Calu3 (cell line): ENCODE results near the gene B3GNT8. TPM values are rescaled to one million over a fixed set of nuclear protein-coding genes. Genes with fewer than 3 reads are reported as not detected.

Experiments
- BruUV-seq: library from RNA; stranded (reverse); fragments of 400-500 nt; replicated peaks from 2 replicates; lab custom pipeline; 2021; lab: Mats Ljungman, UMichigan
- CTCF ChIA-PET: fragments of 300-600 bp; sonication (Branson Sonifier 250); formaldehyde crosslinking; loops from one replicate; lab custom pipeline; 2022; ENCODE audit warnings: antibody characterized with exemption; lab: Charles Lee
- DNase-seq: peaks from one replicate; pipeline ENCODE4 v3.0.0; 2022
- H3K27ac Mint-ChIP-seq: one replicate; pipeline ENCODE4 v1.8.0; 2022; ENCODE audit warnings: mixed read lengths; ENCODE audit not compliant: unreplicated experiment
- H3K27me3 Mint-ChIP-seq: one replicate; pipeline ENCODE4 v1.8.0; 2022; ENCODE audit warnings: mixed read lengths; ENCODE audit not compliant: unreplicated experiment
- H3K36me3 Mint-ChIP-seq: one replicate; pipeline ENCODE4 v1.8.0; 2022; ENCODE audit warnings: mild to moderate bottlenecking, moderate library complexity, mixed read lengths; ENCODE audit not compliant: insufficient read depth, unreplicated experiment
- H3K4me1 Mint-ChIP-seq: one replicate; pipeline ENCODE4 v1.8.0; 2022; ENCODE audit warnings: mild to moderate bottlenecking, low read depth, mixed read lengths; ENCODE audit not compliant: unreplicated experiment
- H3K4me3 Mint-ChIP-seq: one replicate; pipeline ENCODE4 v1.8.0; 2022; ENCODE audit warnings: mild to moderate bottlenecking, low read depth, moderate library complexity, mixed read lengths; ENCODE audit not compliant: unreplicated experiment
- H3K9me3 Mint-ChIP-seq: one replicate; pipeline ENCODE4 v1.8.0; 2022; ENCODE audit warnings: low read depth, mixed read lengths; ENCODE audit not compliant: unreplicated experiment
- CTCF ChIP-seq: fragments of 200-600 bp; IDR thresholded peaks from one replicate; pipeline ENCODE4 v1.8.0; 2022; ENCODE audit warnings: antibody characterized with exemption; ENCODE audit not compliant: unreplicated experiment
- intact Hi-C: fragments of 100-400 bp; cut with micrococcal nuclease; formaldehyde crosslinking; loops from one replicate; pipeline ENCODE4 v1.10.0; 2022; ENCODE audit not compliant: unreplicated experiment
- total RNA-seq: library from RNA; stranded (reverse); gene quantifications from 2 replicates; pipeline ENCODE4 v1.2.3, GENCODE V29; 2022

Gene B3GNT8
- total RNA-seq, 1 experiment from 2014 or later, result 0.19 TPM

- H3K9me3 Mint-ChIP-seq, result no peaks in the 10 kb centered on the region
- H3K27ac Mint-ChIP-seq, result no peak overlapping the region
- no peak for TF ChIP-seq CTCF
- H3K4me3 Mint-ChIP-seq, result no peak overlapping the region
- BruUV-seq, result no TSS peak
- H3K27me3 Mint-ChIP-seq, result peaks cover 31% of the 10 kb centered on the region
- H3K4me1 Mint-ChIP-seq, result peaks cover 29% of the 10 kb centered on the region
- no peaks in the 10 kb centered on the region for H3K36me3 Mint-ChIP-seq
- no peak for DNase-seq
- intact Hi-C loops, result no loop called here
- CTCF ChIA-PET, result interaction anchor here (0.6 to 1.9 kb wide), 8 partner anchors 8 to 585 kb away, joined by 3 to 11 read pairs (median 5); partner anchors contain the start of genes DMAC2 and ERICH4
Measured at GRCh38 chr19:41457241-41457640, 30.1 kb upstream of the B3GNT8 start.

- CTCF ChIA-PET, result interaction anchor here (0.6 to 1.9 kb wide), 8 partner anchors 9 to 908 kb away, joined by 3 to 11 read pairs (median 4); partner anchors contain the start of gene DMAC2
- no peak for DNase-seq
- TF ChIP-seq CTCF, result no peak
- Mint-ChIP-seq H3K4me1 (peaks cover 24% of the 10 kb centered on the region), H3K27ac (no peak overlapping the region), H3K27me3 (peaks cover 31% of the 10 kb centered on the region), H3K9me3 (no peaks in the 10 kb centered on the region), H3K4me3 (no peak overlapping the region), H3K36me3 (no peaks in the 10 kb centered on the region)
- BruUV-seq, result no TSS peak
- intact Hi-C loops, result no loop called here
Measured at GRCh38 chr19:41456342-41456918, 29.3 kb upstream of the B3GNT8 start.

- BruUV-seq, result no TSS peak
- CTCF ChIA-PET, result interaction anchor here (0.7 to 1.9 kb wide), 6 partner anchors 8 to 908 kb away, joined by 3 to 11 read pairs (median 4); partner anchors contain the start of gene DMAC2
- Mint-ChIP-seq H3K27ac (no peak overlapping the region), H3K4me1 (peaks cover 24% of the 10 kb centered on the region), H3K36me3 (no peaks in the 10 kb centered on the region), H3K27me3 (peaks cover 31% of the 10 kb centered on the region), H3K4me3 (no peak overlapping the region), H3K9me3 (no peaks in the 10 kb centered on the region)
- intact Hi-C loops, result no loop called here
- DNase-seq, result no peak
- no peak for TF ChIP-seq CTCF
Measured at GRCh38 chr19:41455936-41456335, 28.8 kb upstream of the B3GNT8 start.

- BruUV-seq, result no TSS peak
- CTCF ChIA-PET, result interaction anchor here (0.6 to 0.7 kb wide), 3 partner anchors 108 to 367 kb away, joined by 3 to 5 read pairs (median 3); no protein-coding TSS in a partner anchor
- Mint-ChIP-seq H3K27ac (no peak overlapping the region), H3K27me3 (peaks cover 25% of the 10 kb centered on the region), H3K9me3 (no peaks in the 10 kb centered on the region), H3K4me3 (no peak overlapping the region), H3K4me1 (peaks cover 34% of the 10 kb centered on the region), H3K36me3 (no peaks in the 10 kb centered on the region)
- no peak for TF ChIP-seq CTCF
- intact Hi-C loops, result no loop called here
- DNase-seq, result no peak
Measured at GRCh38 chr19:41452584-41453275, 25.6 kb upstream of the B3GNT8 start.
